Liver (tissue), 9 donors: Measurements from ENCODE around the gene KNDC1. TPM values are rescaled to one million over a fixed set of nuclear protein-coding genes. Genes with fewer than 3 reads are reported as not detected.

Experiments used
- DNase-seq: peaks from one replicate; pipeline ENCODE4 v3.0.0-alpha.2; 2017; ENCODE audit warnings: low spot score
- H3K27ac ChIP-seq, 2 donors: one replicate each; pipeline ENCODE4 v1.7.0; 2013; ENCODE audit warnings: inconsistent platforms in 2 of 2, low read length in 2 of 2, control low read depth in 1 of 2, low read depth in 1 of 2, mild to moderate bottlenecking in 1 of 2
- H3K27me3 ChIP-seq, 4 donors: one replicate each; pipeline versions ENCODE4 v1.6.1 to v1.7.0; 2013; ENCODE audit warnings: low read length in 3 of 4, inconsistent platforms in 1 of 4, mild to moderate bottlenecking in 1 of 4, moderate library complexity in 1 of 4; ENCODE audit not compliant: control insufficient read depth in 4 of 4, insufficient read depth in 4 of 4
- H3K36me3 ChIP-seq, 4 donors: one replicate each; pipeline versions ENCODE4 v1.6.1 to v1.7.0; 2013; ENCODE audit warnings: low read length in 3 of 4, mild to moderate bottlenecking in 3 of 4, low read depth in 1 of 4, moderate library complexity in 1 of 4; ENCODE audit not compliant: control insufficient read depth in 4 of 4, insufficient read depth in 3 of 4
- H3K4me1 ChIP-seq, 4 donors: one replicate each; pipeline versions ENCODE4 v1.6.1 to v1.7.0; 2013; ENCODE audit warnings: low read length in 3 of 4, mild to moderate bottlenecking in 3 of 4, moderate library complexity in 1 of 4; ENCODE audit not compliant: control insufficient read depth in 4 of 4, insufficient read depth in 4 of 4
- H3K4me3 ChIP-seq, 3 donors: one replicate each; pipeline versions ENCODE4 v1.6.1 to v1.7.0; 2013; ENCODE audit warnings: low read length in 3 of 3, control low read depth in 1 of 3, low read depth in 1 of 3, mild to moderate bottlenecking in 1 of 3
- H3K9ac ChIP-seq, 2 donors: one replicate each; pipeline ENCODE4 v1.7.0; 2013; ENCODE audit warnings: low read length in 2 of 2, mild to moderate bottlenecking in 2 of 2, moderate library complexity in 2 of 2, control low read depth in 1 of 2, low read depth in 1 of 2
- H3K9me3 ChIP-seq, 4 donors: one replicate each; pipeline versions ENCODE4 v1.6.1 to v1.7.0; 2013; ENCODE audit warnings: low read length in 3 of 4; ENCODE audit not compliant: control insufficient read depth in 4 of 4
- ATF3 ChIP-seq: IDR thresholded peaks from 2 replicates; pipeline ENCODE4 v1.6.1; 2016; ENCODE audit warnings: antibody characterized with exemption
- GABPA ChIP-seq, 2 donors: IDR thresholded peaks in 1 of 2; conservative IDR thresholded peaks in 1 of 2; 2 replicates each; pipeline ENCODE4 v1.6.1; 2016; ENCODE audit warnings: antibody characterized with exemption in 2 of 2, mild to moderate bottlenecking in 1 of 2, moderate library complexity in 1 of 2
- HNF4G ChIP-seq: IDR thresholded peaks from 2 replicates; pipeline ENCODE4 v1.6.1; 2016; ENCODE audit warnings: antibody characterized with exemption
- NR2F2 ChIP-seq: IDR thresholded peaks from 2 replicates; pipeline ENCODE4 v1.6.1; 2016; ENCODE audit warnings: antibody characterized with exemption
- REST ChIP-seq: IDR thresholded peaks from 2 replicates; pipeline ENCODE4 v1.6.1; 2016; ENCODE audit warnings: antibody characterized with exemption, mild to moderate bottlenecking
- RXRA ChIP-seq, 2 donors: IDR thresholded peaks; 2 replicates each; pipeline ENCODE4 v1.6.1; 2017 to 2018; ENCODE audit warnings: antibody characterized with exemption in 2 of 2, mild to moderate bottlenecking in 1 of 2
- SP1 ChIP-seq: IDR thresholded peaks from 2 replicates; pipeline ENCODE4 v1.6.1; 2018; ENCODE audit warnings: antibody characterized with exemption, mild to moderate bottlenecking
- WGBS: extraction: QIAGEN DNeasy Blood & Tissue Kit; methylation state at CpG from one replicate; pipeline ENCODE4 v1.1.7; 2013; 5-methylcytosine and 5-hydroxymethylcytosine counted together
- polyA plus RNA-seq, 2 donors: library from polyadenylated mRNA; stranded (reverse) in 1 of 2; unstranded in 1 of 2; fragments of 200-250 nt in 1 of 2; fragments of >200 nt in 1 of 2; fragmentation: Nextera tagmentation in 1 of 2; extraction: Ambion mirVana in 1 of 2; gene quantifications; one replicate each; pipeline versions ENCODE4 v1.2.1 to v1.2.3, GENCODE V29; 2013 to 2015
- total RNA-seq, 2 donors: library from RNA; depleted of rRNA; stranded (reverse); fragments of >200 nt; gene quantifications; one replicate each; pipeline ENCODE4 v1.2.3, GENCODE V29; 2014
- donor health status: healthy.
- donor health status: healthy.
- donor health status: healthy.
- donor health status: healthy.
- donor health status: healthy.

Gene KNDC1
- total and polyA plus RNA-seq, 4 donors, result 0.53 to 12.9 (median 4.3) TPM

DNA sequence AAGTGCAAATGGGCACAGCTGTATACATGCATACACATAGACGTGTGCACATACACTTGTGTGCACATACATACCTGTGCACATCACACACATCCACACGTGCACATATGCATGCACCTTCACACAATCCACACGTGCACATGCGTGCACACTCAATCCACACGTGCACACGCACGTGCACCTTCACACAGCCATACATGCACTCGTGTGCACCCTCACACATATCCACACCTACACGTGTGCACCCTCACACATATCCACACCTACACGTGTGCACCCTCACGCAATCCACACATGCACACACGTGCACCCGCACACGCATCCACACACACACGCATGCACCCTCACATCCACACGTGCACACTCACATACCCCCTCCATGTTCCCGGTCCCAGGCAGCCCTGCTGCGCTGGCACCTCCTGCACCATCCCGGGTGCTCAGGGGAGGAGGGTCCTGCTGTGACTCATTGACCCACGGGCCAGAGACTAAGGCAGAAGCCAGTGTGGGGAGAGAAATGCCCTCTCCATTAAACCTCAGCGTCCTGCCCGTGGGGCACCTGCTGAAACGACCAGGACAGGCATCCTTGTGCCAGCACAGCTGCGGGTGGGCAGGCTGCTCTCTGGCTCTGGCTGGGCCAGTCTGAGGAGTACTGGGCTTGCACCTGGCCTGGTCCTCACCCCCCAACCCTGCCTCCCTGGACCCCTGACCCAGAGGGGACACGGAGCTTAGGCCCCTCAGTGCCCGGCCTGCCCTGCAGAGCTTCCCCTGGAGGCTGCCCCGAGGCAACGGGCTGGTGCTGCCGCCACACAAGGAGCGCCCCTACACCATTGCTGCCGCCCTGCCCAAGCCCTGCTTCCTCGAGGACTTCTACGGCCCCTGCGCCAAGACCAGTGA lies 52.2 kb downstream of the KNDC1 start:
- Histone ChIP-seq H3K9ac (no peak overlapping the region), H3K27ac (no peak overlapping the region), H3K36me3 (no peaks in the 10 kb centered on the region), H3K27me3 (peaks cover 0 to 2% (median 0%) of the 10 kb centered on the region in 4 donors), H3K4me3 (no peak overlapping the region), H3K4me1 (no peaks in the 10 kb centered on the region), H3K9me3 (no peaks in the 10 kb centered on the region)
- no peak for DNase-seq
- no peak for TF ChIP-seq HNF4G
- no peak for TF ChIP-seq ATF3
- no peak for TF ChIP-seq REST
- 85% methylated on average over 34 of the region's 34 CpGs for WGBS

GRCh38 chr10:133212853-133213494 lies 53.0 kb downstream of the KNDC1 start:
- TF ChIP-seq REST (no peak), GABPA (IDR thresholded peaks at IDR 0.05 in 1 of 2, conservative IDR thresholded peaks at IDR 0.05 in 1 of 2) (no peak), RXRA (IDR thresholded peaks at IDR 0.05) (no peak), NR2F2 (no peak), SP1 (no peak), HNF4G (no peak)
- no peak for DNase-seq
- peaks cover 0 to 2% (median 0%) of the 10 kb centered on the region in 4 donors for H3K27me3 ChIP-seq
- no peaks in the 10 kb centered on the region for H3K36me3 ChIP-seq
- H3K9me3 ChIP-seq, result no peaks in the 10 kb centered on the region
- no peaks in the 10 kb centered on the region for H3K4me1 ChIP-seq
- H3K4me3 ChIP-seq, result no peak overlapping the region
- WGBS, result 87% methylated on average over 20 of the region's 20 CpGs
- no peak overlapping the region for H3K9ac ChIP-seq
- no peak overlapping the region for H3K27ac ChIP-seq
